ENCODE measurements around the gene CDADC1.
"Not testable (repeated sequence)": the region's sequence is repeated elsewhere in the genome, so short reads cannot be mapped to it uniquely, and the experiment has no call there.

Gene CDADC1

DNA sequence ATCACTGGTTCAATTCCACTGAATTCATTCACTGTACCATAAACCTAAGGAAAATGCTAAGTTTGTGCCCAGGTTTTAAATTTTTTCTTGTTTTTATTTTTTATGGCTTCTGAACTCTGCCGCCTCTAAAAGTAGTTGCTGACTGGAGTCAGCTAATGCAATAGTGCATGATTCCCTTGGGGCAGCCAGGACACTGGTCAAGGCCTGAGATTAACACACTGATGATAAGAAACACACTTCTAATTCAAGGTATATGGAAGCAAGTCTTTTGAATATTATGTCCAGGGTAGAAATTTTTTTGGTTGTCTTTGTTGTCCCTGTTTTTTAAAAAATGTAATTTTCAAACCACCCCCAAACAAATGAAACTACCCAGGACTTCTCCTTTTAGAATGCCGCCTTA, 72.2 kb downstream of the CDADC1 start:
- DNase-seq, result no peak

- DNase-seq, result no peak
Observed at GRCh38 chr13:49320975-49321374, 73.2 kb downstream of the CDADC1 start.

DNA sequence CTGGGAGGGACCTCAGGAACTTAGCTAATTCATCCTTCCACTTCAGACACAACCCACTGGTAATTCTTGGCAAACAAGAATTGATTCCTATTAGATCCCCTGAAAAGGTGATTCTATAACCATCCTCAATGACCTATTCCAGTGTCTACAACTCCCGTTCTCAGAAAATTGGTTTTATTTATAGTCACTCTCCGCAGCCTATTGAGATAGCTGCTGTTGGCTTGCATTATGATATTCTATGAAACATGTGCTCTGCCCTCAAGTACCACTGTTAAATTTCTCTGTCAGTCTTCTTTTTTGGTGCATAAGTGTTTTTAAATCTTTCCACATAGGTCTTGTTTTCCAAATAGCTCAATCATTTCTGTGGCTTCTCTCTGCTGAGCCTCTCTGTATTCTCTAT, 75.0 kb downstream of the CDADC1 start:
- no peak for DNase-seq

DNA sequence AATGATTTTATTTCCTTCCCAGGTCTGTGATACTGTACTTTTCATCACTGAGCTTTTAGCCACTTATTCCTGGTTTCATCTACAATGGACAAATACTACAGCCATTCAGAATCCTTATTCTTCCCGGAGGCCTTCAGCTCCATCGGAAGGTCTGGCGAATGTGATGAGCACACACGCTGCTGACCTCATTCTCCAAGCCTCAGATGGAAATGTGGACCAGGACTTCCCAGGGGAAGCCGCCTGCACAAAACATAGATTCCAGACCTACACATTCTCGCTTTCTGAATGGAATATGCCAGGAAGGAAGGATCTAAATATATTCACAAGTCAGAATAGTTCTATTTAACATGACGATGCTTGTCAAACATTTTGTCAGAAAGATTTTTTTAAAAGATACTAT, 75.6 kb downstream of the CDADC1 start:
- no peak for DNase-seq

DNA sequence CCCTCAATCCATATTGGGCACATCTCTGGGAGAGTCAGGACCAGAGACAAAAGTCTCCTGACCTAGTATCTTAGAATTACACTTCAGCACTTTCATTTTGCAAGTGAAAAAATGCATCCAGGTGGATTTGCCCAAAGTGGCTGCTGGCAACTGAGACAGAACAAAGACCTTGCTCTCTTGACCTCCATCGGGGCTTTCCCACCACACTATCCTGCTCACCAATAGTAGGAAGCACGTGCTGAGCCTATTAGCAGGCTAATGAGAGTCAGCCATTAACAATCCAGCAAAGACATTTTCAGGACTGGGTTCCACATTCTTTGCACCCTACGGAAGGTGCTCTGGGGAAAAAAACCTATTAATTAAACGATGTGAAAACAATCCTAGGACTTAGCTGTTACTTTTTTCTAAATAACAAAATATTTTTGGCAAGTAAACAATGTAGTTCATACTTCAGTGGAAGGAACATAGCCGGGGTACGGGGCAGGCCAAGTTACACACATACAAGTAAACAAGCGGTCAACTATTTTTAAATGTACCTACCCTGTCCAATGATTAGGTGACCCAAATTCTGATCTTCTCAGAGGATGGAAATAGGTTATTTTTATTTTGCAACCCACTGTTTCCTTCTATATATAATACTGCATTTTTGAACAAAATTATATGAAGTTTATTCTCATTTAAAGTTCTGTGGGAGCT, 78.6 kb downstream of the CDADC1 start:
- no peak for DNase-seq

- not testable (repeated sequence) for DNase-seq
Observed at GRCh38 chr13:49327145-49327544, 79.4 kb downstream of the CDADC1 start.

DNA sequence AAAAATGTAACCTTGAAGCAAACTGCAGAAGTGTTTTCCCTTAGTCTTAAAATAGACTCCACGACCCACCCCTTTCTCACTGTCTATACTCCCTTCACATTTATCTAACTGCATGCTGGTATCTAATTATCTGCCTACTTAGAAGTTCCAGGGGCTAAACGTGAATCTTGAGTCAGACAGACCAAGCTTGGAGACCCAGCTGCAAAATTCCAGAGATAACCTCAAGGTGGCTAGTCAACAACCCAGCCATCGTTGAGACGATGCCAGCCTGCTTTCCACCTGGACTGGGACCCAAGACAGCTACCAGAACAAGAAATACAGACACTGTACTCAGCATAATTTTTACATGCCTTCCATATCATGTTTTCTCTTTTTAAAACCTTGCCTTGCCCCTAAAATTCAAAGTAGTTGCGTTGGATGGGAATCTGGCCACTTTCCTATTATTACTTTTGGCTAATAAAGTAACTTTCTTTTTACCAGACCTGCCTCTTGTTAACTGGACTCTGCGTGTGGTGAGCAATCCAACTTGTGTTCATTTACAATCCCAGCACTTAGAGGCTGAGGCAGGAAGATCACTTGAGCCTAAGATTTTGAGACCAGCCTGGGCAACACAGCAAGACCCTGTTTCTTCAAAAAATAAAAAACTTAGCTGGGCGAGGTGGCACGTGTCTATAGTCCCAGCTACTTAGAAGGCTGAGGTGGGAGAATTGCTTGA, 82.3 kb downstream of the CDADC1 start:
- DNase-seq, result no peak

- DNase-seq, result no peak
Observed at GRCh38 chr13:49330546-49330864, 82.8 kb downstream of the CDADC1 start.

DNA sequence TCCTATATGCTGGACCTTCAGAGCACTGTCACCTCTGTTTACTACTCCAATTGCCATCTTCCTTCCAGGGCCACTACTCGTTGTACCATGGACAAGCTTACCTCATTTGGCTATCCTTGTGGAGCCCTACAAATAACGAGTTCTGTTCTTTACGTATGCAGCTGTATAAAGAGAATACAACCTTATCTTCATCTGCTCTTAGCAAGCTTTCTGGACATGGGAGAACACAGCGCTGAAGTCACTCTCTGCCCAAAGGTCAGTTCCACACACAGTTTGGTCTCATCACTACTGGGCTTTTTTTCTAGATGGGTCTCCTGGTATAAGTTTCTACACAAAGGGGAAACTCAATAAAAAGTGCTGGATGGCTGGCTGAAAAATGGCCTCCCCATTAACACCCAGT, 88.9 kb downstream of the CDADC1 start:
- no peak for DNase-seq

GRCh38 chr13:49340161-49340560, 92.4 kb downstream of the CDADC1 start:
- no peak for DNase-seq

DNA sequence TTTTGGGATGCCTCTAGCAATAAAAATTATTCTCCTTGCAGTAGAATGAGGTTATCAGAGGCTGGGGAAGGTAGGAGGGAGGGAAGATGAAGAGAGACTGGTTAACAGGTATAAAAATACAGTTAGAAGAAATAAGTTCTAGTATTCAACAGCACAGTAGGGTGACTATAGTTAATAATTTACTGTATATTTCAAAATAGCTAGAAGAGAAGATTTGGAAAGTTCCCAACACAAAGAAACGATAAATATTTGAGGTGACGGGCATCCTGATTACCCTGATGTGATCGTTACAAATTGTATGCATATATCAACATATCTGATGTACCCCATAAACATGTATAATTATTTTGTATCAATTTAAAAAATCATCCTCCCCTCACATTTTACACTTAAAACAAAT, 93.8 kb downstream of the CDADC1 start:
- no peak for DNase-seq

- no peak for DNase-seq
Observed at GRCh38 chr13:49341941-49342340, 94.2 kb downstream of the CDADC1 start.

GRCh38 chr13:49342454-49342853, 94.7 kb downstream of the CDADC1 start:
- DNase-seq, result no peak
